ENCODE results near the gene ATP6V1B1. TPM values are rescaled to one million over a fixed set of nuclear protein-coding genes. Genes with fewer than 3 reads are reported as not detected.

ATP6V1B1 gene
- total RNA-seq, 1 donor from 2014 or later: 4.3 TPM

DNA sequence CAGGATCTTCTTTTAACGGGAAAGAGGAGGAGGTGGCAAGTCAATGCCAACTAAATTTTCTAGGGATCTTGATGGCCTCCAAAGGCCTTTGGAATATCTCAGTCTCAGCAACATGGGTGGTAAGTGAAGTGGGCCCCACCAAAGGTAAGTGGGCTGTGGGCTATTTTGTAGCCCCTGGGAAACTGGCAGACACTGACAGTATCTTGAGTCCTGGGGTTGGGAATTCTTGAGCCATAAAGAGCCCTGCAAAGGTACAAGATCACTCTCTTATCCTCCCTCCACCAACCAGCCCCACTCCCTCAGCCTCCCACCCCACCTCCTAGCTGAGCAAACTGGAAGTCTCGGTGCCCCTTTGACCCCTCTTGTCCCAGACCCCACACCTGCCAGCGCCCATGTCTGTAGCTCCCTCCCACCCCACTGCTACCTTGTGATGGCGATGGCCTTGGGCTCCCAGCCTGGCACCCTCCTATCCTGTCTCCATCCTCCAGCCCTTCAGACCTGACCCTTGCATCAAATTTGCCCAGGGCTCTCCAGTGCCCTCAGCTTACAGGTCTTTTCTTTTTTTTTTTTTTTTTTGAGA, 8.5 kb downstream of the ATP6V1B1 start:
- no peak for DNase-seq

DNA sequence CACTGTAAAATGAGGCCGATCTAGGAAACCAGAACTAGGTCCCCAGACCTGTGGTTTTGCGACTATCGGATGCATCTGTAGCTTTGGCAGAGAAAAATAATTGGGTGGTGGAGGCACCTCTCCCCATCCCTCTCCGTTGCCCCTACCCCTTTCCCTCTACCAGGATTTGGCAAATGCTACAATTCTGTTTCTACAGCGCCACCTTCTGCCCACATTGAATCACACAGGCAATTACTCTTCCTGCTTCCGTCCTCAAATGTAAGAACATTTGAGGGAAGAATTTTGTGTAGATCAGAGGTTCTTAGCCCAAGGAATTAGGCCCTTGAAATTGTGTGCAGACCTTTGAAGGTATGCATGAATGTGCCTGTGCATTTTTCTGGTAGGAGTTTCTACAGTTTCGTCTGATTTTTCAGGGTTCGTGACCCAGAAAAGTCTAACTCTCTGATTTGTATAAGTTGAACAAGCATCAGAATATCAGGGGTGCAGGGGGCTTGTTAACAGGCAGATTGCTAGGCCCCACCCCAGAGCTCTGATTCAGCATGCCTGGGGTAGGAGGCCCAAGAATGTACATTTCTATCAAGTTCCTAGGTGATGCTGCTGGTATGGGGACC, 11.2 kb downstream of the ATP6V1B1 start:
- DNase-seq: peak; percentile 83

GRCh38 chr2:70947556-70948184, 12.0 kb downstream of the ATP6V1B1 start:
- DNase-seq: no peak

GRCh38 chr2:70948337-70949003, 12.8 kb downstream of the ATP6V1B1 start:
- DNase-seq: peak; percentile 91

DNA sequence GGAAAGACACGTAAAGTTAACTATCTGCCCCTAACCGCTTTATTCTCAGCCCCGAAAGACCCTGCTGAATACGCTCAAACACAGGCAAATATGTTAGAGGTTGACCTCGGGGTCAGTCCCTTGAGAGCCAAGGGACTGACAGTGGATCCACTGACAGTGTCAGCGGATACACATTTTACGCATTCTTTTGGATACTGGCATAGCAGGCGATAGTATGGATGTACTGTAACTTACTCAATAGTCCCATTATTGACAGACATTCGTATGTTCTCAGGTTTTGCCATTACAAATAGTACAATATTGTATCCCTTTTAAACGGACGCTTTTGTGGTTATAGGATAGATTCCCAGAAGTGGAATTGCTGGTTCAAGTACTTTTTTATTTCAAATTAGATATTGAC, 13.4 kb downstream of the ATP6V1B1 start:
- no peak for DNase-seq

DNA sequence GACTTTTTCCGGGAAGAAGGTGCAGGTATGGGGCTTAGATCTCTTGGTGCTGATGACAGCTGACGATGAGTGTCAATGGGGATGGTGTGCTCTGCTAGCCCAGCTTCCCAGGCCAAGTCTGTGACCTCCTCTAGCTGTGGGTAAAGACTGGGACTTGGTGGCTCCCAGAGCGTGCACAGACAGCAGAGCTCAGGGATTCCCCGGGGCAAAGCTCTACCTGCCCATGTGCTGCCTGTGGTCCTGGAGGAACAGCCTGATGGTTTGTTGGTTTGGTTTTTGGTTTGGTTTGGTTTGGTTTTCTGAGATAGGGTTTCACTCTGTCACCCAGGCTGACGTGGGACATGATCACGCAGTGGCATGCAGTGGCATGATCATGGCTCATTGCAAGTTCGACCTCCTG, 19.2 kb downstream of the ATP6V1B1 start:
- no peak for DNase-seq

GRCh38 chr2:70956141-70956540, 20.4 kb downstream of the ATP6V1B1 start:
- DNase-seq: no peak

GRCh38 chr2:70957798-70958197, 22.1 kb downstream of the ATP6V1B1 start:
- no peak for DNase-seq

DNA sequence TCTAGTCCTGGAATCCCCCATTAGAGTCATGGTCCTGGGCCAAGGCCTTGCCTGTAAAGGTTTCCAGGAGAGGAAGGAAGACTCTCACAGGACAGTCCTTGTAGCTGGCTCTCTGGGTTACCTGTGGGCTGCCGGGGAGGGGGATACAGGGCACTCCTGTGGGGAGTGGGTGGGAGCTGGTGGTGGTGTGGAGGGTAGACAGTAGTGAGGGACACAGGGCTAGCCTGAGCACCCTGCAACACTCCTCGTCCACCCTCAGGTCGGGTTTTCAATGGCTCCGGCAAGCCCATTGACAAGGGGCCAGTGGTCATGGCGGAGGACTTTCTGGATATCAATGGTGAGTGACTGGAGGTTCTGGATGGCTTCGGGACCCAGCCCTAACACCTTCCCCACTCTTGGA, 23.1 kb downstream of the ATP6V1B1 start:
- no peak for DNase-seq

GRCh38 chr2:70959271-70959761, 23.6 kb downstream of the ATP6V1B1 start:
- no peak for DNase-seq

DNA sequence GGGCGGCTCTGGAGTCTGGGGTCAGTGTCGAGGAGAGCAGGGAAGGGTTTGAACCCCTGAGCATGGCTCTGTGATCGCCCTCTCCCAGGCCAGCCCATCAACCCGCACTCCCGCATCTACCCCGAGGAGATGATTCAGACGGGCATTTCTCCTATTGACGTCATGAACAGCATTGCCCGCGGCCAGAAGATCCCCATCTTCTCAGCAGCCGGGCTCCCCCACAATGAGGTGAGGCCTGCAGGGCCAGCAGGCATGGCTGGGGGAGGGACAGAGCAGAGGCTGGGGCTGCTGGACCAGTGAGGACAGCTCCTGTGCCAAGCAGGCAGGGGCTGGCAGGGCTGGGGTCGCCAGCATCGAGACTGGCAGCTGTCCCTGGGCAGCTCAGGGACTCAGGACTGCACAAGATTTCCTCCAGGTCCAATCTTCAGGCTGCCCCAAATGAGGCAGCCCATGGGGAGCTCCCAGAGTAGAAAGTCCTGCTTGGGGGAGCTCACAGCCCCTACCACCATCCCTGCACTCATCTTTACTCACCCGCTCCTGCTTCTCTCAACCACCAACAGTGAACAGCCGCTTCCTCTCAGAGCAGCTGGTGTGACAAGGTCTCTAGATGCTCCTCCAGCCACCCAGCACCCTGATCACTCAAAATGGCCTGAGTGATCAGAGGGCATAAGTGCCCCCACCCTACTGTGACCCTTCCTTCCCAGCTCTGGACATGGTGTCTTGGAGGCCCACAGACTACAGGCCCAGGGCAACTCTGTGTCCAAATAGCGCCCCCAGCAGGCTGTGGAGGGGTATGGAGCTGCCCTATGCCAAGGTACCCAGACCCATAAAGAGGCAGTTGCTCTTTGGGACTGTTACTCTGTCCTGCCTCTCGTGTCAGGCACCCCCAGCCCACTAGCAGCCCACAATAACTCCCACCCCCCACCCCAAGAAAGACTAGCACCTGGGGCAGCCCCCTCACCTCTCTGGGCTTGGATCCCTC, 24.4 kb downstream of the ATP6V1B1 start:
- no peak for DNase-seq

- DNase-seq: no peak
Measured at GRCh38 chr2:70960833-70961647, 25.3 kb downstream of the ATP6V1B1 start.

DNA sequence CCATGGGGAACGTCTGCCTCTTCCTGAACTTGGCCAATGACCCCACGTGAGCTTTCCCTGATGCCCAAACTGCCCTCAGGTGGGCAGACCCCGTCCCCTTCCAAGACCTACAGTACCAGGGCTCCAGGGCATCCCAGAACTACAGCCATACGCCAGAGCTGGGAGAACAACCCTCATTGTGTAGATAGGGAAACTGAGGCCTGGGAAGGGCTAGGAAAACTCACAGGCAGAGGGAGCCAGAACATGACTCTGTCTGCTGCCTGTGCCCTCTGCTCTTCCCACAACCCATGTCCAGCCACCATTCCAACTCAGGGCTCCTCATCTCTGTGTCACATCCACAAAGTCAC, 25.9 kb downstream of the ATP6V1B1 start:
- DNase-seq: no peak

DNA sequence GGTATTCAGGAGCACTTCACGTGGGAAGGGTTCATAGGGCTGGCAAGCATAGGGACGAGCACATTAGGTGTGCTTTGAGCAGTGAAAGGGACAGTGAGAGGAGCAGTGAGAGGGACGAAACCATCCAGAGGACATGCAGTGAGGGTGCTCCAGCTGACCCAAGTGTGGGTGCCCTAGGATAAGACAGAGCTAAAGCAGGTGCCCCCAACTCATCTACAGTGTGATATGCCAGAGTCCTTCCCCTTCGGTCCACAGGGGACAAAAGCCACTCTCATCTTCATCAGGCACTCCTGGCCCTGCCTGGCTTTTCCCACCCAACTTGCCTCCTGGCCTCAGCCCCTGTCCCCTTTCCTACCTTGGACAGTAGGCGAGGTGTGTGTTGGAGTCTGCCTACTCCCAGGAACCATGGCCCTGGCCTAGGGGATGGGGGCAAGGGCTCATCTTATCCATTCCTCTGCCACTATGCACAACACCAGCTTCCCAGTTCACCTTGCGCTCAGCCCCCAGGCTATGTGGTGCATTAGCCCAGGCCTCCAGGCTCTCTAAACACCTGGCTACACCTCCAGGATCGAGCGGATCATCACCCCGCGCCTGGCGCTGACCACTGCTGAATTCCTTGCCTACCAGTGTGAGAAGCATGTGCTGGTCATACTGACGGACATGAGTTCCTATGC, 26.6 kb downstream of the ATP6V1B1 start:
- no peak for DNase-seq

DNA sequence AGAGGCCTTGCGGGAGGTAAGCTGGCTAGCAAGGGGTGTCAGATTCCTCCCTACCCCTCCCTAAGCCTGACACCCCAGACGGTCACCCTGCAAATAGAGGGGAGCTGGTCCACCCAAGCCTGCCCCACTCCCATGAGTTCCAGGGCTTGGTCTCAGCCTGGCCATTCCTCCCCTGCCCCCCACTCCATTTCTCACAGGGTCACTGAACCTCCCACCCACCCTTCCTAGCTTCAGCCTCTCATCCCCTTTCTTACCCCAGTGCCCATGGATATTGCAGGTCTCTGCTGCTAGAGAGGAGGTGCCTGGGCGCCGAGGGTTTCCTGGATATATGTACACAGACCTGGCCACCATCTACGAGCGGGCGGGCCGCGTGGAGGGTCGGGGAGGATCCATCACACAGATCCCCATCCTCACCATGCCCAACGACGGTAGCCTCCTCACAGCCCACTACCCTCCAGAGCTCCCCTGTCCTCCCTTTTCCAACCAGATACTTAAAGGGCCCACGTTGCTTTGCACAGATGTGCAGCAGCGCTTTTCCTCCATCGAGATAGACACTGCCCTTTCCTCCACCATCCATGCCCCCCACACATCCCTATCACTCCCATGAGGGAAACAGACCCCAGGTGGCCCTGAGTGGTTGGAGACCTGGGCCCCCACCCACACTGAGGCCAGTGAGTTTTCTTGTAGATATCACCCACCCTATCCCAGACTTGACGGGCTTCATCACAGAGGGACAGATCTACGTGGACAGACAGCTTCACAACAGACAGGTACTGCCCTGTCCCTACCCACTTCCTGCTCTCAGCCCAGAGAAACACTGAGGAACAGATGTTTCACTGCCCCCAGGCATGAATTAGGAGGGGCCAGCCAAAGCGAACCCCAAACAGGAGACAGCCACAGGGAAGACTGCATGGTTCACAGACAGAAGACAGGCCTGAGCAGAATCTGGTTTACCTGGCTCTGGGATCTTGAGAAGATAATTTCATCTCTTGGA, 27.5 kb downstream of the ATP6V1B1 start:
- DNase-seq: no peak

DNA sequence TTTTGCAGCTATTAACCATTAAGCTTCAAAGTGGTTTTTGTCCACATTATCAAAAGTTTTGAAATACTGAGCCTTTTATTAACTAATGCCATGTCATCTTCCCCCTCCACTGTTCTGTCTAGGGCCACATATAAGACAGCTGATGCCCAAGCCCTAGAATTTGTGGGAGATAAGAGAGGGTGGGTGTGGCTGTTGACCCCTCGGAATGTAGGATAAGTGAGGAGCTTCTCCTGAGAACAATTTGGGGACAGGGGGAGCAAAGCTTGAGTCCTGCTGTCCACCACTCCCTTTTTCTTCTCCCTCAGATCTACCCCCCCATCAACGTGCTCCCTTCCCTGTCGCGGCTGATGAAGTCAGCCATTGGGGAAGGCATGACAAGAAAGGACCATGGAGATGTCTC, 28.4 kb downstream of the ATP6V1B1 start:
- DNase-seq: no peak

DNA sequence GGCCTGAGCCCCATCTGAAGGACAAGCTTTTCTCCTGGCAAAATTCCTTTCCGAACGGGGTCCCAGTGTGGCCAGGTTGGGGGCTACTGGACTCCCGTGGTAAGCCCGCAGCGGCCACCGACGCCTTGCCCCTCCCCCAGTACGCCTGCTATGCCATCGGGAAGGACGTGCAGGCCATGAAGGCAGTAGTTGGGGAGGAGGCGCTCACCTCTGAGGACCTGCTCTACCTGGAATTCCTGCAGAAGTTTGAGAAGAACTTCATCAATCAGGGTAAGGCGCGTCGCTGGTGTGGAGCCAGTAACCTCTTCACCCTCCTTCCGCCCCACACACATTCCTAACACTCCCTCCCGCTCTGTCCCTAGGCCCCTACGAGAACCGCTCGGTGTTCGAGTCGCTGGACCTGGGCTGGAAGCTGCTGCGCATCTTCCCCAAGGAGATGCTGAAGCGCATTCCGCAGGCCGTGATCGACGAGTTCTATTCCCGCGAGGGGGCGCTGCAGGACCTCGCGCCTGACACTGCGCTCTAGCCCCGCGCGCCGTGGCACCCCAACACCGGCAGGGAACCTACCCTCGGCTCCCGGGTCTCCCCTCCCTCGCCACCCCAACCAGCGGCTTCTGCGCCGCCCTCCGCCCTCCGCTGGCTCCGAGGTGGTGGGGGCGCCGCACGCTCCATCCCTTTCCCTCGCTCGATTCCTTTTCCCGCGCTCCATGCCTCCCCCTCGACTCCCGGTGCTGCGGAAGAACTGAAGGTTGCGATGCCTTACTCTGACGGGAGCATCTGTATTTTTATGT, 29.1 kb downstream of the ATP6V1B1 start:
- DNase-seq: peak; percentile 70

DNA sequence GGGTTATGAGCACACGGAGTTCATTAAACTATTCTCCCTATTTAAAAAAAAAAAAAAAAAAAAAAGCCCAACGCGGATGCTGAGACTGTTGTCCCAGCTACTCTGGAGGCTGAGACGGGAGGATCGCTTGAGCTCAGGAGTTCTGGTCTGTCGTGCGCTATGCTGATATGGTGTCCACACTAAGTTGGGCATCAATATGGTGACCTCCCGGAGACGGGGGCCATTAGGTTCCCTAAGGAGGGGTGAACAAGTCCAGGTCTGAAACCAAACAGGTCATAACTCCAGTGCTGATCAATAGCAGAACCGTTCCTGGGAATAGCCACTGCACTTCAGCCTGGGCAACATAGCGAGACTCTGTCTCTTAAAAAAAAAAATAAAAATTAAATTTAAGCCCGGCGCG, 29.8 kb downstream of the ATP6V1B1 start:
- DNase-seq: no peak

DNA sequence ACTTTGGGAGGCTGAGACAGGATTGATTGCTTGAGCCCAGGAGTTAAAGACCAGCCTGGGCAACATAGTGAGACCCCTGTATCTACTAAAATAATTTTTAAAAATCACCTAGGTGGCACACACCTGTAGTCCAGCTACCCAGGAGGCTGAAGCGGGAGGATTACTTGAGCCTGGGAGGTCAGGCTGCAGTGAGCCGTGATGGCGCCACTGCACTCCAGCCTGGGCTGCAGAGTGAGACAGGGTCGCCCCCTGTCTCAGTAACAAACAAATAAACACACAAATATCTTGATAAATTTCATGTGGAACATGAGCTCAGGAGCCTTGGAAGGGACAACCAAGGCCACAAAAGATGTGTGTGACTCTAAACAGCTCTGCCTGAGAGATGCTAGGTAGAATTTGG, 31.0 kb downstream of the ATP6V1B1 start:
- no peak for DNase-seq

Measured in tongue (tissue), 2 donors.